Measurements from ENCODE around the gene DDX31.

Gene DDX31

GRCh38 chr9:132669319-132669697 lies 475 bp downstream of the DDX31 start:
- Mint-ChIP-seq H3K4me1 (ENCODE audit: low read depth in 2 of 2) (peaks cover 38 to 55% of the 10 kb centered on the region in 2 donors), H3K4me3 (peak overlapping the region; percentile 92 to 95), H3K36me3 (ENCODE audit: insufficient read depth) (peaks cover 21% of the 10 kb centered on the region), H3K27me3 (no peaks in the 10 kb centered on the region), H3K9me3 (no peaks in the 10 kb centered on the region), H3K27ac (peak overlapping the region; percentile 96 to 98)
- DNase-seq (no peak), ATAC-seq (replicated peaks) (no peak)

- Mint-ChIP-seq H3K27ac (no peak overlapping the region), H3K27me3 (no peaks in the 10 kb centered on the region), H3K4me1 (ENCODE audit: low read depth in 2 of 2) (peaks cover 6 to 16% of the 10 kb centered on the region in 2 donors), H3K4me3 (no peak overlapping the region), H3K9me3 (no peaks in the 10 kb centered on the region), H3K36me3 (ENCODE audit: insufficient read depth) (peaks cover 24% of the 10 kb centered on the region)
- DNase-seq (no peak), ATAC-seq (replicated peaks) (no peak)
Measured at GRCh38 chr9:132663851-132664250, 5.9 kb downstream of the DDX31 start.

GRCh38 chr9:132663117-132663516 lies 6.7 kb downstream of the DDX31 start:
- no peaks in the 10 kb centered on the region for H3K9me3 Mint-ChIP-seq
- DNase-seq (no peak), ATAC-seq (replicated peaks) (no peak)
- no peaks in the 10 kb centered on the region for H3K27me3 Mint-ChIP-seq
- no peak overlapping the region for H3K27ac Mint-ChIP-seq
- H3K36me3 Mint-ChIP-seq (ENCODE audit: insufficient read depth), result peaks cover 24% of the 10 kb centered on the region
- H3K4me3 Mint-ChIP-seq, result no peak overlapping the region
- H3K4me1 Mint-ChIP-seq (ENCODE audit: low read depth in 2 of 2), result peaks cover 4 to 12% of the 10 kb centered on the region in 2 donors

GRCh38 chr9:132662152-132662945 lies 7.4 kb downstream of the DDX31 start:
- no peaks in the 10 kb centered on the region for H3K9me3 Mint-ChIP-seq
- peaks cover 26% of the 10 kb centered on the region for H3K36me3 Mint-ChIP-seq (ENCODE audit: insufficient read depth)
- H3K27ac Mint-ChIP-seq, result no peak overlapping the region
- DNase-seq, result no peak
- no peak for ATAC-seq (replicated peaks)
- H3K4me3 Mint-ChIP-seq, result no peak overlapping the region
- no peaks in the 10 kb centered on the region for H3K27me3 Mint-ChIP-seq
- H3K4me1 Mint-ChIP-seq (ENCODE audit: low read depth in 2 of 2), result peaks cover 2 to 4% of the 10 kb centered on the region in 2 donors

- DNase-seq, result no peak
- H3K9me3 Mint-ChIP-seq, result no peaks in the 10 kb centered on the region
- H3K27me3 Mint-ChIP-seq, result no peaks in the 10 kb centered on the region
- no peaks in the 10 kb centered on the region for H3K4me1 Mint-ChIP-seq (ENCODE audit: low read depth in 2 of 2)
- no peak overlapping the region for H3K27ac Mint-ChIP-seq
- ATAC-seq (replicated peaks), result no peak
- H3K4me3 Mint-ChIP-seq, result no peak overlapping the region
- H3K36me3 Mint-ChIP-seq (ENCODE audit: insufficient read depth), result peaks cover 34% of the 10 kb centered on the region
Measured at GRCh38 chr9:132656299-132656698, 13.5 kb downstream of the DDX31 start.

GRCh38 chr9:132651259-132651658 lies 18.5 kb downstream of the DDX31 start:
- ATAC-seq (replicated peaks) (no peak), DNase-seq (no peak)
- Mint-ChIP-seq H3K4me3 (no peak overlapping the region), H3K27ac (no peak overlapping the region), H3K36me3 (ENCODE audit: insufficient read depth) (peaks cover 34% of the 10 kb centered on the region), H3K4me1 (ENCODE audit: low read depth in 2 of 2) (no peaks in the 10 kb centered on the region), H3K9me3 (no peaks in the 10 kb centered on the region), H3K27me3 (no peaks in the 10 kb centered on the region)

- no peak overlapping the region for H3K27ac Mint-ChIP-seq
- ATAC-seq (replicated peaks), result no peak
- no peaks in the 10 kb centered on the region for H3K4me1 Mint-ChIP-seq (ENCODE audit: low read depth in 2 of 2)
- no peaks in the 10 kb centered on the region for H3K27me3 Mint-ChIP-seq
- DNase-seq, result no peak
- H3K36me3 Mint-ChIP-seq (ENCODE audit: insufficient read depth), result peaks cover 36% of the 10 kb centered on the region
- no peaks in the 10 kb centered on the region for H3K9me3 Mint-ChIP-seq
- H3K4me3 Mint-ChIP-seq, result no peak overlapping the region
Measured at GRCh38 chr9:132648685-132649084, 21.1 kb downstream of the DDX31 start.

- Mint-ChIP-seq H3K4me1 (ENCODE audit: low read depth in 2 of 2) (no peaks in the 10 kb centered on the region), H3K4me3 (no peak overlapping the region), H3K27me3 (no peaks in the 10 kb centered on the region), H3K36me3 (ENCODE audit: insufficient read depth) (peaks cover 38% of the 10 kb centered on the region), H3K9me3 (no peaks in the 10 kb centered on the region), H3K27ac (no peak overlapping the region)
- DNase-seq (no peak), ATAC-seq (replicated peaks) (no peak)
Measured at GRCh38 chr9:132648283-132648682, 21.5 kb downstream of the DDX31 start.

GRCh38 chr9:132647806-132648205 lies 22.0 kb downstream of the DDX31 start:
- Mint-ChIP-seq H3K4me3 (no peak overlapping the region), H3K27me3 (no peaks in the 10 kb centered on the region), H3K4me1 (ENCODE audit: low read depth in 2 of 2) (no peaks in the 10 kb centered on the region), H3K36me3 (ENCODE audit: insufficient read depth) (peaks cover 41% of the 10 kb centered on the region), H3K9me3 (no peaks in the 10 kb centered on the region), H3K27ac (no peak overlapping the region)
- ATAC-seq (replicated peaks) (no peak), DNase-seq (no peak)

GRCh38 chr9:132647355-132647754 lies 22.4 kb downstream of the DDX31 start:
- ATAC-seq (replicated peaks) (no peak), DNase-seq (no peak)
- Mint-ChIP-seq H3K27me3 (no peaks in the 10 kb centered on the region), H3K9me3 (no peaks in the 10 kb centered on the region), H3K27ac (no peak overlapping the region), H3K4me3 (no peak overlapping the region), H3K36me3 (ENCODE audit: insufficient read depth) (peaks cover 41% of the 10 kb centered on the region), H3K4me1 (ENCODE audit: low read depth in 2 of 2) (no peaks in the 10 kb centered on the region)

GRCh38 chr9:132646726-132647125 lies 23.1 kb downstream of the DDX31 start:
- peak overlapping the region in 1 of 2 donors; percentile 49 for H3K27ac Mint-ChIP-seq
- DNase-seq (no peak), ATAC-seq (replicated peaks) (no peak)
- H3K4me3 Mint-ChIP-seq, result no peak overlapping the region
- no peaks in the 10 kb centered on the region for H3K4me1 Mint-ChIP-seq (ENCODE audit: low read depth in 2 of 2)
- H3K27me3 Mint-ChIP-seq, result no peaks in the 10 kb centered on the region
- peaks cover 45% of the 10 kb centered on the region for H3K36me3 Mint-ChIP-seq (ENCODE audit: insufficient read depth)
- no peaks in the 10 kb centered on the region for H3K9me3 Mint-ChIP-seq

GRCh38 chr9:132645711-132646110 lies 24.1 kb downstream of the DDX31 start:
- H3K4me1 Mint-ChIP-seq (ENCODE audit: low read depth in 2 of 2), result no peaks in the 10 kb centered on the region
- H3K36me3 Mint-ChIP-seq (ENCODE audit: insufficient read depth), result peaks cover 54% of the 10 kb centered on the region
- H3K4me3 Mint-ChIP-seq, result no peak overlapping the region
- no peaks in the 10 kb centered on the region for H3K9me3 Mint-ChIP-seq
- no peak for DNase-seq
- no peak overlapping the region for H3K27ac Mint-ChIP-seq
- ATAC-seq (replicated peaks), result no peak
- H3K27me3 Mint-ChIP-seq, result no peaks in the 10 kb centered on the region

GRCh38 chr9:132645306-132645705 lies 24.5 kb downstream of the DDX31 start:
- ATAC-seq (replicated peaks) (no peak), DNase-seq (no peak)
- Mint-ChIP-seq H3K36me3 (ENCODE audit: insufficient read depth) (peaks cover 58% of the 10 kb centered on the region), H3K27ac (no peak overlapping the region), H3K9me3 (no peaks in the 10 kb centered on the region), H3K4me3 (no peak overlapping the region), H3K27me3 (no peaks in the 10 kb centered on the region), H3K4me1 (ENCODE audit: low read depth in 2 of 2) (no peaks in the 10 kb centered on the region)

- peaks cover 58% of the 10 kb centered on the region for H3K36me3 Mint-ChIP-seq (ENCODE audit: insufficient read depth)
- DNase-seq (no peak), ATAC-seq (replicated peaks) (no peak)
Measured at GRCh38 chr9:132644251-132644650, 25.5 kb downstream of the DDX31 start.

More at GRCh38 chr9:132644251-132644650, 25.5 kb downstream of the DDX31 start:
- Mint-ChIP-seq H3K27me3 (no peaks in the 10 kb centered on the region), H3K9me3 (no peaks in the 10 kb centered on the region), H3K27ac (no peak overlapping the region), H3K4me1 (ENCODE audit: low read depth in 2 of 2) (no peaks in the 10 kb centered on the region), H3K4me3 (no peak overlapping the region)
